ENCODE measurements around the gene DPY30. TPM values are rescaled to one million over a fixed set of nuclear protein-coding genes. Genes with fewer than 3 reads are reported as not detected.
"Not testable (repeated sequence)": the region's sequence is repeated elsewhere in the genome, so short reads cannot be mapped to it uniquely, and the experiment has no call there.

DPY30 gene
- 100 to 1,000 TPM in 1 of 3 donors, 10 to 100 TPM in 2; 41.1 to 101 (median 52.4) TPM for polyA plus RNA-seq

GRCh38 chr2:32039447-32040219, at the start of gene DPY30:
TSS of gene DPY30 (minus strand) at chr2:32039805. CDS start at chr2:32039456, 349 bp downstream.
- 0% methylated on average over 40 to 43 of the region's 43 CpGs for WGBS, 3 donors
- H3K27ac ChIP-seq (ENCODE audit: low read depth, low read length) = no peak within 1 kb of the TSS

- WGBS, 3 donors = 48 to 89% (median 88%) methylated on average over 2 of the region's 2 CpGs
- no peak overlapping the region for H3K27ac ChIP-seq (ENCODE audit: low read depth, low read length)
Observed at GRCh38 chr2:32074134-32074506, 34.5 kb upstream of the DPY30 start.

DNA sequence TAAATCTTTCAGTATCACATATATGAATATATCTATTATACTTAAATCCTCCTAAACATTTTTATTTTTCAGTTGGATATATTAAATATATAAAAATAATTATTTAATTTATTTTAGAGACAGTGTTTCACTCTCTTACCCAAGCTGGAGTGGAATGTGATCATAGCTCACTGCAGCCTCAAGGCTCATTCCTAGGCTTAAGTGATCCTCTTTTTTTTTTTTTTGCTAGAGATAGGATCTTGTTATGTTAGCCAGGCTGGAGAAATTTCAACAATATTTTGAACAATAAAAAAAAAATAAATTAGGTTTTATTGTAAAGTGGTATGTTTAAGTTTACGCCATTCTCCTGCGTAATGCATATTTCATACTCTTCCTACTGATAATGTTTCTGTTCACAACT, 27.9 kb upstream of the DPY30 start:
- H3K27ac ChIP-seq (ENCODE audit: low read depth, low read length) = no peak overlapping the region
- WGBS, 3 donors = 99 to 100% (median 100%) methylated on average over 2 of the region's 2 CpGs

- no peak overlapping the region for H3K27ac ChIP-seq (ENCODE audit: low read depth, low read length)
- WGBS, 3 donors = 70 to 85% (median 85%) methylated on average over 8 of the region's 8 CpGs
Observed at GRCh38 chr2:32064713-32065112, 25.1 kb upstream of the DPY30 start.

DNA sequence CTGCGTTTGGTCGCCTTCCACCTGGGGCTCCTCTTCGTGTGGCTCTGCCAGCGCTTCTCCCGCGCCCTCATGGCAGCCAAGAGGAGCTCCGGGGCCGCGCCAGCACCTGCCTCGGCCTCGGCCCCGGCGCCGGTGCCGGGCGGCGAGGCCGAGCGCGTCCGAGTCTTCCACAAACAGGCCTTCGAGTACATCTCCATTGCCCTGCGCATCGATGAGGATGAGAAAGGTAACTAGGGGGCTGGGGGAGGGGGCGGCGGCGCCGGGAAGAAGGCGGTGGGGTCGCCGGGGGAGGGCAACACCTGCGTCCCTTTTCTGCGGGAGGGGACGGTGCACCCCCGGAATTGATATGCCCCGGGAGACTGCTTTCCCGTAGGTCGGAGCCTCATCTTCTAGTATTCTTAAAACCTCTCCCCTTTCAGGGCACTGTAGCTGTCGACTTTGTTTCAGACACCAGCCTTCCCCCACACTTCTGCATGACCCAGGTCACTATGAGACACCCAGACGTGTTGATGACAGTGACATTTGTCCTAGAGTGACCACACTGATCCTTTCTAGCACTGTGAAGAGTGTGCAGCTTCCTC, 24.5 kb upstream of the DPY30 start:
- WGBS, 3 donors = 0 to 1% (median 0%) methylated on average over 25 to 40 of the region's 40 CpGs
- H3K27ac ChIP-seq (ENCODE audit: low read depth, low read length) = peak overlapping the region; percentile 24

DNA sequence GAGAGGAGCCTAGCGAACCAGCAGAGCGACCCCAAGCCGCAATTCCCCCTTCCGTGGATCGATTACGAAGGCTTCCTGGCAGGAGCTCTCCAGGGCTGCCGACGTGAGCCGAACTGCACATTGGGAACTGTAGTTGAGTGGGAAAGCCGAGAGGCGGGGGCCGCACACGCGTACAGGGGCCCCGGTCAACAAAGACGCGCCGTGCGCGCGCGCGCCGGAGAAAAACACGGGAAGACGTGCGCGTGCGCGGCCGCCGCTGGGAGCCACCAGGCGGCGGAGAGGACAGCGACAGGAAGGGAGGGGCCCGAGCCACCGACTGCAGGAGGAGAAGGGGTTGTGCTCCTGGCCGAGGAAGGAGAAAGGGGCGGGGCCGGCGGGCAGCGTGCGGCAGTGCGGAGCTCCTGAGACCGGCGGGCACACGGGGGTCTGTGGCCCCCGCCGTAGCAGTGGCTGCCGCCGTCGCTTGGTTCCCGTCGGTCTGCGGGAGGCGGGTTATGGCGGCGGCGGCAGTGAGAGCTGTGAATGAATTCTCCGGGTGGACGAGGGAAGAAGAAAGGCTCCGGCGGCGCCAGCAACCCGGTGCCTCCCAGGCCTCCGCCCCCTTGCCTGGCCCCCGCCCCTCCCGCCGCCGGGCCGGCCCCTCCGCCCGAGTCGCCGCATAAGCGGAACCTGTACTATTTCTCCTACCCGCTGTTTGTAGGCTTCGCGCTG, 23.9 kb upstream of the DPY30 start, which contains the start of gene SPAST:
Gene SPAST, plus strand, starts transcription at position 247 of the 711 bp plus-strand sequence. Its CDS starts 276 bp downstream, at position 523.
- 0 to 1% (median 0%) methylated on average over 74 to 79 of the region's 79 CpGs for WGBS, 3 donors

GRCh38 chr2:32061973-32062861, 22.6 kb upstream of the DPY30 start:
- WGBS, 3 donors = 35 to 43% (median 36%) methylated on average over 13 of the region's 13 CpGs
- H3K27ac ChIP-seq (ENCODE audit: low read depth, low read length) = no peak overlapping the region

More for the DNA sequence above, 23.9 kb upstream of the DPY30 start, which contains the start of gene SPAST:
- H3K27ac ChIP-seq (ENCODE audit: low read depth, low read length) = peak within 1 kb of the TSS; percentile 70

- no peak overlapping the region for H3K27ac ChIP-seq (ENCODE audit: low read depth, low read length)
- WGBS, 3 donors = 95 to 97% (median 95%) methylated on average over 8 of the region's 8 CpGs
Observed at GRCh38 chr2:32061430-32061829, 21.8 kb upstream of the DPY30 start.

- WGBS, 3 donors = 90 to 98% (median 92%) methylated on average over 2 of the region's 2 CpGs
Observed at GRCh38 chr2:32060266-32060665, 20.7 kb upstream of the DPY30 start.

DNA sequence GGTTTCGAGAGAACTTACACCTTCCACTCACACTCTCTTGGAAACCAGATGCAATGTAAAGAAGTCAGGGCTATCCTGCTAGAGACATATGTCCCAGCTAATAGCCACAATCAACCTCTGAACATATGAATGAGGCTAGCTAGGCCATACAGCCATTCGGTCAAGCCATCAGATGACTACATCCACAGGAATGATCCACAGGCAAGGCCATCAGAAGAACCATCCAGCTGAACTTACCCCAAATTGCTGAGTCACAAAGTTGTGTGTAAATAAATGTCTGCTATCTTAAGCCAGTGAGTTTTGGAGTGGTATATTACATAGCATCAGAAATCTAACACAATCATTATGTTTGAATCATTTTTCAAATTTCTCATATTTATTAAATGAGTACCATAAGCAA, 18.5 kb upstream of the DPY30 start:
- no peak overlapping the region for H3K27ac ChIP-seq (ENCODE audit: low read depth, low read length)
- 91 to 98% (median 96%) methylated on average over 2 of the region's 2 CpGs for WGBS, 3 donors

More at GRCh38 chr2:32060266-32060665, 20.7 kb upstream of the DPY30 start:
- H3K27ac ChIP-seq (ENCODE audit: low read depth, low read length) = no peak overlapping the region

GRCh38 chr2:32054583-32054982, 15.0 kb upstream of the DPY30 start:
- H3K27ac ChIP-seq (ENCODE audit: low read depth, low read length) = not testable (repeated sequence)
- WGBS, 3 donors = 67 to 86% (median 78%) methylated on average over 3 of the region's 3 CpGs

GRCh38 chr2:32051836-32052439, 12.3 kb upstream of the DPY30 start:
- no peak overlapping the region for H3K27ac ChIP-seq (ENCODE audit: low read depth, low read length)
- WGBS, 3 donors = 89 to 95% (median 94%) methylated on average over 11 of the region's 11 CpGs

DNA sequence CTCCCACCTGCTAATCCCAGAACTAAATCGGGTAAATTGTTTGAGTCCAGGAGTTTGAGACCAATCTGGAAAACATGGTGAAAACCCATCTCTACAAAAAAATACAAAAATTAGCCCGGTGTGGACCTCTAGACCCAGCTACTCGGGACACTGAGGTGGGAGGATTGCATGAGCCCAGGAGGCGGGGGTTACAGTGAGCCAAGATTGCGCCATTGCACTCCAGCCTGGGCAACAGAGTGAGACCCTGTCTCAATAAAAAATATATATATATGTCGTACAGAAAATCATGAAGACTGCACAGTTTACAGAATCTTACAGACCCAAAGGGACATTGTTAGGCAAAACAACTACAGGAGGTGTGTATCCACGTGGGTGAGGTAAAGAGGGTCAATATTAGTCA, 4.0 kb upstream of the DPY30 start:
- WGBS, 3 donors = 74 to 81% (median 80%) methylated on average over 7 of the region's 7 CpGs
- H3K27ac ChIP-seq (ENCODE audit: low read depth, low read length) = no peak overlapping the region

- WGBS, 3 donors = 90 to 93% (median 92%) methylated on average over 8 of the region's 8 CpGs
- not testable (repeated sequence) for H3K27ac ChIP-seq (ENCODE audit: low read depth, low read length)
Observed at GRCh38 chr2:32034198-32034887, 5.3 kb downstream of the DPY30 start.

DNA sequence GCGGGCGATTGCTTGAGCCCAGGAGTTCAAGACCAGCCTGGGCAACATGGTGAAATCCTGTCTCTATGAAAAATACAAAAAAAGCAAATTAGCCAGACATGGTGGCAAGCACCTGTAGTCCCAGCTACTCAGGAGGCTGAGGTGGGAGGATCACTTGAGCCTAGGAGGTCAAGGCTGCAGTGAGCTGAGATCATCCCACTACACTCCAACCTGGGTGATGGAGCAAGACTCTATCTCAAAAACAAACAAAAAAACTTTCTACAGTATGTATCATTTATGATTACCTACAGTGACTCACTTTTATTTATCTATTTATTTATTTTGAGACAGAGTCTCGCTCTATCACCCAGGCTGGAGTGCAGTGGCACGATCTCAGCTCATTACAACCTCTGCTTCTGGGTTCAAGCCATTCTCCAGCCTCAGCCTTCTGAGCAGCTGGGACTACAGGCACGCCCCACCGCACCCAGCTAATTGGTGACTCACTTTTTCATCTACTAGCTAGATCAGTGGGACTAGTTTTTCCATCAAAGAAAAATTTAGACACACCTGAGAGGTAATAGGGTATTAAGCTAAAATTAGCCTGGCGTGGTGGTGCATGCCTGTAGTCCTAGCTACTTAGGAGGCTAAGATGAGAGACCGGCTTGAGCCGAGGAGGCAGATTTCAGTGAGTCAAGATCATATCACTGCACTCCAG, 20.7 kb downstream of the DPY30 start:
- WGBS, 3 donors = 95 to 99% (median 97%) methylated on average over 9 of the region's 9 CpGs
- not testable (repeated sequence) for H3K27ac ChIP-seq (ENCODE audit: low read depth, low read length)

- H3K27ac ChIP-seq (ENCODE audit: low read depth, low read length) = no peak overlapping the region
- WGBS, 3 donors = 84 to 95% (median 95%) methylated on average over 1 of the region's 1 CpG
Observed at GRCh38 chr2:32012872-32013271, 26.7 kb downstream of the DPY30 start.

GRCh38 chr2:32011485-32011960, 28.1 kb downstream of the DPY30 start:
- 75 to 78% (median 77%) methylated on average over 5 of the region's 5 CpGs for WGBS, 3 donors

More at GRCh38 chr2:32011485-32011960, 28.1 kb downstream of the DPY30 start:
- H3K27ac ChIP-seq (ENCODE audit: low read depth, low read length) = no peak overlapping the region

Measured in adipose tissue (tissue), 3 donors.